Left renal pelvis (tissue), 4 donors: ENCODE results near the gene MXD1. TPM values are rescaled to one million over a fixed set of nuclear protein-coding genes. Genes with fewer than 3 reads are reported as not detected.
"Not testable (repeated sequence)": the region's sequence is repeated elsewhere in the genome, so short reads cannot be mapped to it uniquely, and the experiment has no call there.

Source experiments
- DNase-seq, 4 donors: peaks; one replicate each; pipeline ENCODE4 v3.0.0-alpha.2; 2013; ENCODE audit warnings: low read depth in 4 of 4, low spot score in 3 of 4
- polyA plus RNA-seq, 4 donors: library from polyadenylated mRNA; unstranded; fragments of 120-200 nt; gene quantifications; one replicate each; pipeline ENCODE4 v1.2.1, GENCODE V29; 2013; ENCODE audit not compliant: insufficient read length in 4 of 4

Gene MXD1
- polyA plus RNA-seq, result 10 to 100 TPM in 3 of 4 donors, 1 to 10 TPM in 1; 9.3 to 14.8 (median 13.7) TPM

GRCh38 chr2:69914950-69915945 is at the start of gene MXD1:
MXD1 (plus strand) TSS chr2:69915109; CDS start chr2:69915331, 222 bp downstream.
- no peak for DNase-seq

- DNase-seq, result no peak
Observed at GRCh38 chr2:69888451-69888850, 26.5 kb upstream of the MXD1 start.

GRCh38 chr2:69889302-69889701 is 25.6 kb upstream of the MXD1 start:
- no peak for DNase-seq

- DNase-seq, result no peak
Observed at GRCh38 chr2:69890881-69891280, 24.0 kb upstream of the MXD1 start.

GRCh38 chr2:69892838-69893424 is 22.0 kb upstream of the MXD1 start:
- DNase-seq, result not testable (repeated sequence)

- DNase-seq, result peak in 2 of 4 donors; percentile 58 to 77
Observed at GRCh38 chr2:69893684-69894551, 21.0 kb upstream of the MXD1 start, which contains the start of gene SNRNP27. SNRNP27 (plus strand) TSS chr2:69893956; CDS start chr2:69893985, 29 bp downstream.

GRCh38 chr2:69894737-69895136 is 20.2 kb upstream of the MXD1 start:
- DNase-seq, result not testable (repeated sequence)

- no peak for DNase-seq
Observed at GRCh38 chr2:69902213-69902922, 12.5 kb upstream of the MXD1 start.

GRCh38 chr2:69907216-69907615 is 7.7 kb upstream of the MXD1 start:
- no peak for DNase-seq

- peak in 1 of 4 donors; percentile 45 for DNase-seq
Observed at GRCh38 chr2:69911985-69912563, 2.8 kb upstream of the MXD1 start.

- DNase-seq, result peak; percentile 98 to 100 (median 100)
Observed at GRCh38 chr2:69914164-69914949, 552 bp upstream of the MXD1 start.

- no peak for DNase-seq
Observed at GRCh38 chr2:69916106-69916505, 1.2 kb downstream of the MXD1 start.

GRCh38 chr2:69917852-69918251 is 2.9 kb downstream of the MXD1 start:
- DNase-seq, result no peak

GRCh38 chr2:69918401-69918800 is 3.5 kb downstream of the MXD1 start:
- DNase-seq, result no peak

GRCh38 chr2:69923116-69923515 is 8.2 kb downstream of the MXD1 start:
- no peak for DNase-seq

- no peak for DNase-seq
Observed at GRCh38 chr2:69926849-69927515, 12.1 kb downstream of the MXD1 start.

- no peak for DNase-seq
Observed at GRCh38 chr2:69931832-69932595, 17.1 kb downstream of the MXD1 start.

- DNase-seq, result no peak
Observed at GRCh38 chr2:69932596-69932922, 17.6 kb downstream of the MXD1 start.
